H1 (cell line): ENCODE data around the gene PKP1. TPM values are rescaled to one million over a fixed set of nuclear protein-coding genes. Genes with fewer than 3 reads are reported as not detected.

Experiments
- BACH1 ChIP-seq: IDR thresholded peaks from 2 replicates; pipeline ENCODE4 v1.6.1; 2012; ENCODE audit warnings: low read length, improper control_type of control experiment
- CHD2 ChIP-seq: IDR thresholded peaks from 2 replicates; pipeline ENCODE4 v1.6.1; 2012; ENCODE audit warnings: low read length, improper control_type of control experiment
- CTCF ChIP-seq, 3 experiments: IDR thresholded peaks; 1 replicate in 2 of 3; 2 replicates in 1 of 3; pipeline versions ENCODE4 v1.5.1 to v1.6.1; 2011; ENCODE audit warnings: low read length in 3 of 3, mild to moderate bottlenecking in 3 of 3, inconsistent platforms in 2 of 3, low read depth in 1 of 3, moderate library complexity in 1 of 3; ENCODE audit not compliant: insufficient read depth in 1 of 3; ENCODE audit errors: control extremely low read depth in 1 of 3
- KDM1A ChIP-seq: fragments of 200-600, 300-600 bp; sonication (generic); IDR thresholded peaks from 2 replicates; pipeline ENCODE4 v1.7.1; 2016; ENCODE audit warnings: mild to moderate bottlenecking, low read length, borderline replicate concordance
- KDM4A ChIP-seq: IDR thresholded peaks from one replicate; pipeline ENCODE4 v1.7.1; 2012; ENCODE audit warnings: low read depth, mild to moderate bottlenecking, moderate library complexity, low read length, inconsistent platforms; ENCODE audit not compliant: severe bottlenecking
- MAFK ChIP-seq: IDR thresholded peaks from 2 replicates; pipeline ENCODE4 v1.6.1; 2012; ENCODE audit warnings: low read depth, mild to moderate bottlenecking, improper control_type of control experiment, low read length
- POLR2A ChIP-seq, 2 experiments: IDR thresholded peaks; 1 replicate in 1 of 2; 2 replicates in 1 of 2; pipeline ENCODE4 v1.6.1; 2011; ENCODE audit warnings: low read depth in 2 of 2, low read length in 2 of 2, mild to moderate bottlenecking in 2 of 2; ENCODE audit errors: control extremely low read depth in 1 of 2
- RBBP5 ChIP-seq: IDR thresholded peaks from 2 replicates; pipeline ENCODE4 v1.7.1; 2012; ENCODE audit warnings: low read depth, mild to moderate bottlenecking, inconsistent platforms, low read length, moderate library complexity, borderline replicate concordance
- SIN3A ChIP-seq, 2 experiments: IDR thresholded peaks in 1 of 2; conservative IDR thresholded peaks in 1 of 2; 2 replicates each; pipeline ENCODE4 v1.6.1; 2011 to 2012; ENCODE audit warnings: low read length in 2 of 2, improper control_type of control experiment in 1 of 2, low read depth in 1 of 2, mild to moderate bottlenecking in 1 of 2
- TBP ChIP-seq: IDR thresholded peaks from 2 replicates; pipeline ENCODE4 v1.6.1; 2011; ENCODE audit warnings: low read depth, low read length, improper control_type of control experiment
- TCF12 ChIP-seq: IDR thresholded peaks from 2 replicates; pipeline ENCODE4 v1.6.1; 2011; ENCODE audit warnings: low read depth, mild to moderate bottlenecking, low read length
- YY1 ChIP-seq: IDR thresholded peaks from 2 replicates; pipeline ENCODE4 v1.6.1; 2011; ENCODE audit warnings: low read depth, mild to moderate bottlenecking, low read length
- polyA plus RNA-seq, 7 experiments: library from polyadenylated mRNA; depleted of rRNA in 3 of 7; stranded (reverse) in 5 of 7; unstranded in 2 of 7; fragments of >200 nt in 5 of 7; fragments of 200-250 nt in 2 of 7; gene quantifications; 1 replicate in 5 of 7; 2 replicates in 1 of 7; 4 replicates in 1 of 7; pipeline versions ENCODE4 v1.2.1 to v1.2.3, GENCODE V29; 2011 to 2013; ENCODE audit warnings: missing spikeins in 2 of 7, mixed read lengths in 2 of 7
- total RNA-seq: library from RNA; stranded (reverse); fragmentation: NEBNext Ultra II Directional; extraction: Animal tissue kit (Norgen Biotek cat#: 25700); gene quantifications from 2 replicates; pipeline ENCODE4 v1.2.1, GENCODE V29; 2021
- TF ChIP-seq, protein P1 (sequence below): IDR thresholded peaks from 2 replicates; pipeline ENCODE4 v1.6.1; 2012; ENCODE audit warnings: inconsistent platforms

PKP1 gene
- total and polyA plus RNA-seq, 2 of the 8 experiments (the other 6 are each of a cell fraction or from before 2014, with no cell fraction given): 0.21 to 0.95 TPM

GRCh38 chr1:201376464-201377374 lies 93.4 kb downstream of the PKP1 start (continued):
- TF ChIP-seq RBBP5 (peak; percentile 100), YY1 (peak; percentile 4; the same call in 1 of the 2 replicates), MAFK (no peak), POLR2A (IDR thresholded peaks at IDR 0.05; ENCODE audit: control extremely low read depth in 1 of 2, low read depth in 2 of 2, low read length in 2 of 2) (peak; percentile 76 to 77), TBP (peak; percentile 7; the same call in 1 of the 2 replicates), CHD2 (peak; percentile 41; the same call in 1 of the 2 replicates), KDM4A (peak; percentile 50), KDM1A (peak; percentile 99), TCF12 (peak; percentile 88; the same call in 1 of the 2 replicates), CTCF (IDR thresholded peaks at IDR 0.05; ENCODE audit: control extremely low read depth in 1 of 3, insufficient read depth in 1 of 3, low read depth in 1 of 3, low read length in 3 of 3) (peak; percentile 67 to 96 (median 94)), SIN3A (conservative IDR thresholded peaks at IDR 0.05 in 1 of 2, IDR thresholded peaks at IDR 0.05 in 1 of 2; ENCODE audit: low read depth in 1 of 2, low read length in 2 of 2) (peak in 1 of 2 experiments; percentile 61; a peak in 2 of 4 replicates), BACH1 (0 out of 2 replicates have a peak, but pooled peaks have one; percentile 49)
- TF ChIP-seq, protein P1, sequence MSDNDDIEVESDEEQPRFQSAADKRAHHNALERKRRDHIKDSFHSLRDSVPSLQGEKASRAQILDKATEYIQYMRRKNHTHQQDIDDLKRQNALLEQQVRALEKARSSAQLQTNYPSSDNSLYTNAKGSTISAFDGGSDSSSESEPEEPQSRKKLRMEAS: 0 out of 2 replicates have a peak, but pooled peaks have one; percentile 25
